Gastroesophageal sphincter (tissue), 4 donors: Measurements from ENCODE around the gene BAX. TPM values are rescaled to one million over a fixed set of nuclear protein-coding genes. Genes with fewer than 3 reads are reported as not detected.
A peak's percentile ranks its signal among the peaks of the same experiment; 100 is the strongest.
"Not testable (repeated sequence)": the region's sequence is repeated elsewhere in the genome, so short reads cannot be mapped to it uniquely, and the experiment has no call there.

Experiments used
- ATAC-seq: fragments of 150-250 bp; one replicate; pipeline ENCODE4 v1.9.1; 2016; ENCODE audit warnings: mild to moderate bottlenecking, moderate library complexity
- H3K27ac ChIP-seq, 4 donors: fragments of 200-600 bp; sonication (generic) in 3 of 4; 1 replicate in 3 of 4; 2 replicates in 1 of 4; pipeline ENCODE4 v1.5.1; 2016 to 2019
- H3K27me3 ChIP-seq: fragments of 200-600 bp; sonication (generic); one replicate; pipeline ENCODE4 v1.5.1; 2019
- H3K36me3 ChIP-seq, 2 donors: fragments of 200-600 bp; sonication (generic); one replicate each; pipeline ENCODE4 v1.5.1; 2019; ENCODE audit warnings: control low read depth in 1 of 2
- H3K4me1 ChIP-seq, 3 donors: fragments of 200-600 bp; sonication (generic); 1 replicate in 2 of 3; 2 replicates in 1 of 3; pipeline ENCODE4 v1.5.1; 2016 to 2019; ENCODE audit warnings: control low read depth in 2 of 3
- H3K4me3 ChIP-seq, 2 donors: fragments of 200-600 bp; sonication (generic); one replicate each; pipeline ENCODE4 v1.5.1; 2019; ENCODE audit warnings: mild to moderate bottlenecking in 1 of 2, moderate library complexity in 1 of 2
- H3K9me3 ChIP-seq, 3 donors: fragments of 200-600 bp; sonication (generic); one replicate each; pipeline ENCODE4 v1.5.1; 2017 to 2019; ENCODE audit warnings: control low read depth in 2 of 3
- CTCF ChIP-seq, 4 experiments: fragments of 200-600 bp in 2 of 4; fragments of 450-650 bp in 2 of 4; sonication (generic) in 1 of 4; IDR thresholded peaks; one replicate each; pipeline ENCODE4 v1.5.1; 2017 to 2019; ENCODE audit warnings: antibody characterized with exemption in 4 of 4, mild to moderate bottlenecking in 2 of 4, moderate library complexity in 2 of 4
- EP300 ChIP-seq: sonication (generic); formaldehyde crosslinking; IDR thresholded peaks from one replicate; pipeline ENCODE4 v1.6.1; 2017; ENCODE audit warnings: antibody characterized with exemption, mild to moderate bottlenecking
- POLR2A ChIP-seq, 2 donors: fragments of 450-650 bp; IDR thresholded peaks; one replicate each; pipeline ENCODE4 v1.6.1; 2017; ENCODE audit warnings: antibody characterized with exemption in 2 of 2, mild to moderate bottlenecking in 2 of 2, moderate library complexity in 1 of 2
- POLR2AphosphoS5 ChIP-seq: sonication (generic); formaldehyde crosslinking; IDR thresholded peaks from one replicate; pipeline ENCODE4 v1.6.1; 2017; ENCODE audit warnings: antibody characterized with exemption
- WGBS, 2 donors: methylation state at CpG; one replicate each; pipeline ENCODE4 v1.1.5; 2018; ENCODE audit warnings: low coverage in 1 of 2; 5-methylcytosine and 5-hydroxymethylcytosine counted together
- total RNA-seq, 4 donors: library from RNA; depleted of rRNA; stranded (reverse); fragments of >200 nt; gene quantifications; one replicate each; pipeline ENCODE4 v1.1.0, GENCODE V29; 2016

BAX gene
- total RNA-seq, 4 donors from 2014 or later, result 31.5 to 40.8 (median 34.8) TPM

GRCh38 chr19:48918801-48919247, 35.9 kb upstream of the BAX start:
- Histone ChIP-seq H3K27ac (no peak overlapping the region), H3K4me3 (no peak overlapping the region), H3K27me3 (no peaks in the 10 kb centered on the region), H3K9me3 (no peaks in the 10 kb centered on the region), H3K36me3 (peaks cover 0 to 100% of the 10 kb centered on the region in 2 donors), H3K4me1 (no peaks in the 10 kb centered on the region)
- no peak for TF ChIP-seq CTCF (IDR thresholded peaks at IDR 0.05)
- no peak for TF ChIP-seq EP300
- TF ChIP-seq POLR2AphosphoS5, result no peak
- no peak for TF ChIP-seq POLR2A (IDR thresholded peaks at IDR 0.05)
- 90% methylated on average over 5 of the region's 18 CpGs; no CpG with 5 or more reads in 1 of the 2 donors for WGBS, 2 donors
- ATAC-seq, result peak; percentile 12

- not testable (repeated sequence) for ATAC-seq, H3K27me3 ChIP-seq, H3K4me3 ChIP-seq, H3K4me1 ChIP-seq, H3K27ac ChIP-seq, H3K9me3 ChIP-seq
- H3K36me3 ChIP-seq, result peaks cover 0 to 96% of the 10 kb centered on the region in 2 donors
- WGBS, 2 donors, result 91 to 92% methylated on average over 4 to 8 of the region's 8 CpGs
Observed at GRCh38 chr19:48919271-48919670, 35.4 kb upstream of the BAX start.

GRCh38 chr19:48920949-48921348, 33.7 kb upstream of the BAX start:
- no peak overlapping the region for H3K27ac ChIP-seq
- H3K4me3 ChIP-seq, result no peak overlapping the region
- H3K36me3 ChIP-seq, result peaks cover 0 to 79% of the 10 kb centered on the region in 2 donors
- TF ChIP-seq POLR2AphosphoS5 (no peak), POLR2A (IDR thresholded peaks at IDR 0.05) (no peak), CTCF (IDR thresholded peaks at IDR 0.05) (no peak), EP300 (no peak)
- 50 to 61% methylated on average over 2 to 3 of the region's 10 CpGs for WGBS, 2 donors
- no peaks in the 10 kb centered on the region for H3K4me1 ChIP-seq
- H3K9me3 ChIP-seq, result no peaks in the 10 kb centered on the region
- no peak for ATAC-seq
- H3K27me3 ChIP-seq, result no peaks in the 10 kb centered on the region

GRCh38 chr19:48921721-48922500, 32.8 kb upstream of the BAX start:
- no peak for TF ChIP-seq POLR2AphosphoS5
- TF ChIP-seq EP300, result no peak
- ATAC-seq, result no peak
- Histone ChIP-seq H3K27me3 (no peaks in the 10 kb centered on the region), H3K9me3 (no peaks in the 10 kb centered on the region), H3K4me1 (peaks cover 0 to 6% (median 0%) of the 10 kb centered on the region in 3 donors), H3K36me3 (peaks cover 0 to 70% of the 10 kb centered on the region in 2 donors), H3K27ac (no peak overlapping the region), H3K4me3 (no peak overlapping the region)
- WGBS, 2 donors, result 60 to 85% methylated on average over 1 to 7 of the region's 12 CpGs

GRCh38 chr19:48922548-48923490, 31.9 kb upstream of the BAX start:
- Histone ChIP-seq H3K4me1 (peaks cover 0 to 15% (median 0%) of the 10 kb centered on the region in 3 donors), H3K4me3 (no peak overlapping the region), H3K9me3 (no peaks in the 10 kb centered on the region), H3K27me3 (no peaks in the 10 kb centered on the region), H3K27ac (no peak overlapping the region), H3K36me3 (peaks cover 0 to 60% of the 10 kb centered on the region in 2 donors)
- no peak for ATAC-seq
- WGBS, 2 donors, result 73 to 100% methylated on average over 1 to 9 of the region's 18 CpGs
- TF ChIP-seq CTCF (IDR thresholded peaks at IDR 0.05), result no peak
- TF ChIP-seq POLR2AphosphoS5, result no peak
- TF ChIP-seq POLR2A (IDR thresholded peaks at IDR 0.05), result no peak
- TF ChIP-seq EP300, result no peak
